SK-N-MC (cell line): Measurements from ENCODE around the gene NUBP1.

Experiments
- EZH2 ChIP-seq: fragments of 200-600 bp; sonication (generic); IDR thresholded peaks from one replicate; pipeline ENCODE4 v1.6.1; 2017; ENCODE audit warnings: antibody characterized with exemption
- FOXP2 ChIP-seq: optimal IDR thresholded peaks from 2 replicates; pipeline ENCODE3; 2011; ENCODE audit warnings: mild to moderate bottlenecking, moderate library complexity; ENCODE audit not compliant: insufficient read depth; ENCODE audit errors: extremely low read length, control extremely low read depth
- POLR2AphosphoS5 ChIP-seq: IDR thresholded peaks from 2 replicates; pipeline ENCODE4 v1.6.1; 2012; ENCODE audit warnings: mild to moderate bottlenecking, low read depth, low read length, borderline replicate concordance

- TF ChIP-seq EZH2 (no peak), POLR2AphosphoS5 (no peak), FOXP2 (no peak)
Observed at GRCh38 chr16:10762336-10763016, 18.8 kb downstream of the NUBP1 start.
